Smooth muscle cell (in vitro differentiated cells): ENCODE measurements around the gene HABP2. TPM values are rescaled to one million over a fixed set of nuclear protein-coding genes. Genes with fewer than 3 reads are reported as not detected.
A peak's percentile ranks its signal among the peaks of the same experiment; 100 is the strongest.

Experiments used
- DNase-seq: peaks from one replicate; lab custom pipeline; 2025; ENCODE audit not compliant: unreplicated experiment; lab: John Stamatoyannopoulos, UW
- H2AFZ ChIP-seq: fragments of 200-600 bp; sonication (generic); 2 replicates; pipeline ENCODE4 v1.6.0; 2016; ENCODE audit warnings: antibody characterized with exemption, low read depth, mild to moderate bottlenecking
- H3F3A ChIP-seq: fragments of 200-600 bp; sonication (generic); 2 replicates; pipeline ENCODE4 v1.6.0; 2017; ENCODE audit warnings: antibody characterized with exemption, low read depth
- H3K27ac ChIP-seq: fragments of 200-600 bp; sonication (generic); 2 replicates; pipeline ENCODE4 v1.5.1; 2016; ENCODE audit warnings: low read depth, mild to moderate bottlenecking
- H3K27me3 ChIP-seq: fragments of 200-600 bp; sonication (generic); 2 replicates; pipeline ENCODE4 v1.6.1; 2016; ENCODE audit warnings: low read depth, mild to moderate bottlenecking
- H3K36me3 ChIP-seq: fragments of 200-600 bp; sonication (generic); 2 replicates; pipeline ENCODE4 v1.5.1; 2016; ENCODE audit warnings: low read depth
- H3K4me1 ChIP-seq: fragments of 200-600 bp; sonication (generic); 2 replicates; pipeline ENCODE4 v1.5.1; 2016; ENCODE audit warnings: low read depth
- H3K4me2 ChIP-seq: fragments of 200-600 bp; sonication (generic); 2 replicates; pipeline ENCODE4 v1.6.0; 2016; ENCODE audit warnings: mild to moderate bottlenecking
- H3K4me3 ChIP-seq: fragments of 200-600 bp; sonication (generic); 2 replicates; pipeline ENCODE4 v1.5.1; 2016; ENCODE audit warnings: mild to moderate bottlenecking
- H3K79me2 ChIP-seq: fragments of 200-600 bp; sonication (generic); 2 replicates; pipeline ENCODE4 v1.6.0; 2016; ENCODE audit warnings: low read depth, mild to moderate bottlenecking
- H3K9ac ChIP-seq: fragments of 200-600 bp; sonication (generic); 2 replicates; pipeline ENCODE4 v1.6.0; 2016; ENCODE audit warnings: low read depth
- H3K9me3 ChIP-seq: fragments of 200-600 bp; sonication (generic); replicated peaks from 2 replicates; pipeline ENCODE4 v1.5.1; 2016; ENCODE audit warnings: low read depth
- H4K20me1 ChIP-seq: fragments of 200-600 bp; sonication (generic); 2 replicates; pipeline ENCODE4 v1.6.0; 2016; ENCODE audit warnings: low read depth
- WGBS: methylation state at CpG from one replicate; pipeline ENCODE4 v1.1.7; 2016; ENCODE audit warnings: low lambda C conversion rate; 5-methylcytosine and 5-hydroxymethylcytosine counted together
- polyA plus RNA-seq: library from polyadenylated mRNA; unstranded; fragments of >200 nt; fragmentation: Nextera tagmentation; extraction: Ambion mirVana; gene quantifications from 2 replicates; pipeline ENCODE4 v1.2.1, GENCODE V29; 2016
- total RNA-seq: library from RNA; depleted of rRNA; stranded (reverse); fragments of >200 nt; gene quantifications from 2 replicates; pipeline ENCODE4 v1.2.3, GENCODE V29; 2014
- TF ChIP-seq, protein P1 (sequence below): fragments of 200-600 bp; sonication (generic); IDR thresholded peaks from 2 replicates; pipeline ENCODE4 v1.5.1; 2017; ENCODE audit warnings: borderline replicate concordance, mild to moderate bottlenecking, antibody characterized with exemption; ENCODE audit not compliant: insufficient read depth, poor library complexity, severe bottlenecking

HABP2 gene
- total and polyA plus RNA-seq, 2 experiments from 2014 or later, result 0.05 TPM; not detected in 1

DNA sequence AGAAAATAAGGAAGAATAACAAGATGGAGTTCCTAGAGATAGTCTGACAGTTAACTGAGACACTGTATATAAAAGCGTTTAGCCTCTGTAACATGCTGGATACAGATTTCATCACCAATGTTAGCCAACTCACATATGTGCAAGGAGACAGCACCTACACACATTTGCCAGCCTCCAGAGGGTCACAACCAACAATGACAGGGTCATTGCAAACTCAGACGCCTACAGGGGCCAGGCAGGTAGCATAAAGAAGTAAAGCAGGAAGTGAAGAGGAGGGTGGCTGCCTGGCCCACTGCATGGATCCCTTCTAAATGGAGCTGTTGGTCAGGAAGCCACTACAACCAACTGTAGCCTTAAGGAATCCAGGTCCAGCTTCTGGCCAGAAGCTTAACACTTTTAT, 60.6 kb downstream of the HABP2 start:
- Histone ChIP-seq H3K4me3 (no peak overlapping the region), H3K36me3 (no peaks in the 10 kb centered on the region), H3K9me3 (no peaks in the 10 kb centered on the region), H3K9ac (no peak overlapping the region), H3K4me1 (peaks cover 19% of the 10 kb centered on the region), H3K79me2 (no peaks in the 10 kb centered on the region), H3F3A (no peaks in the 10 kb centered on the region), H3K27me3 (peaks cover 46% of the 10 kb centered on the region), H3K4me2 (no peak overlapping the region), H2AFZ (no peak overlapping the region), H3K27ac (no peak overlapping the region), H4K20me1 (no peaks in the 10 kb centered on the region)
- TF ChIP-seq, protein P1, sequence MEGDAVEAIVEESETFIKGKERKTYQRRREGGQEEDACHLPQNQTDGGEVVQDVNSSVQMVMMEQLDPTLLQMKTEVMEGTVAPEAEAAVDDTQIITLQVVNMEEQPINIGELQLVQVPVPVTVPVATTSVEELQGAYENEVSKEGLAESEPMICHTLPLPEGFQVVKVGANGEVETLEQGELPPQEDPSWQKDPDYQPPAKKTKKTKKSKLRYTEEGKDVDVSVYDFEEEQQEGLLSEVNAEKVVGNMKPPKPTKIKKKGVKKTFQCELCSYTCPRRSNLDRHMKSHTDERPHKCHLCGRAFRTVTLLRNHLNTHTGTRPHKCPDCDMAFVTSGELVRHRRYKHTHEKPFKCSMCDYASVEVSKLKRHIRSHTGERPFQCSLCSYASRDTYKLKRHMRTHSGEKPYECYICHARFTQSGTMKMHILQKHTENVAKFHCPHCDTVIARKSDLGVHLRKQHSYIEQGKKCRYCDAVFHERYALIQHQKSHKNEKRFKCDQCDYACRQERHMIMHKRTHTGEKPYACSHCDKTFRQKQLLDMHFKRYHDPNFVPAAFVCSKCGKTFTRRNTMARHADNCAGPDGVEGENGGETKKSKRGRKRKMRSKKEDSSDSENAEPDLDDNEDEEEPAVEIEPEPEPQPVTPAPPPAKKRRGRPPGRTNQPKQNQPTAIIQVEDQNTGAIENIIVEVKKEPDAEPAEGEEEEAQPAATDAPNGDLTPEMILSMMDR, result no peak
- WGBS, result 90% methylated on average over 2 of the region's 2 CpGs
- DNase-seq, result no peak

DNA sequence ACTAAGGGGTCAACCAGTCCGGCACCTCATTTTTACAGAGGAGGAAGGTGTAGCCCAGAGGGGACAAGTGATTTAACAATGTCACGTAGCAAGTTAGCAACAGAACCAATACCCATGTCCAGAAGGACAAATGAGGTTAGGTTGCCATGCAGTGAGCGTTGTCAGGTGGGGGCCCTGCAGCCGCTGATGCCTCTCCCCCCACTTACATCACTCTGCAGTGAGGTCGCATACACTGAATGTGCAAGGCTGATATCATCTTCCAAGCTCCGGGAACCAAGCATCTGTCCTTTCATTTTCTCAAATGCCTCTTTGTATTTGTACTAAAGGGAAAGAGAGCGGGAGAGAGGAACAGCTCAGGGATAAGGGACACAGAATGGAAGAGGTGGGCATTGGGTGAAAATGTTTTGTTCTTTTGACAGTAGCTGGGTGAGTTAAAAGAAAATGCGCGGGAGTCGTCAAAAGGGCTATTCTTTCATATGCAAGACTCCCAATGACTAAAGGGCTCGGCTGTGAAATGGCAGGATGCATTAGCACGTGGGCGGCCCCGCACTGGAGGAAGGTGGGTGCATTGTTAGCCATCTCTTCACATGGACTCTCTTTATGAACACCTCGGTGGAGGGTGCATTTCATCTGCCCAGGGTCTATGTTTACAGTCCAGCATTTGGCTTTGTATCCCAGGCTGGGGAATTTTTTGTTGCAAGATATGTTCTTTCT, 61.3 kb downstream of the HABP2 start:
- no peak overlapping the region for H2AFZ ChIP-seq
- TF ChIP-seq, protein P1, result no peak
- peaks cover 19% of the 10 kb centered on the region for H3K4me1 ChIP-seq
- H3K27ac ChIP-seq, result no peak overlapping the region
- peaks cover 47% of the 10 kb centered on the region for H3K27me3 ChIP-seq
- DNase-seq, result no peak
- H3K4me2 ChIP-seq, result no peak overlapping the region
- H4K20me1 ChIP-seq, result no peaks in the 10 kb centered on the region
- 63% methylated on average over 15 of the region's 15 CpGs for WGBS
- H3K4me3 ChIP-seq, result no peak overlapping the region
- no peak overlapping the region for H3K9ac ChIP-seq
- no peaks in the 10 kb centered on the region for H3K9me3 ChIP-seq
- H3K36me3 ChIP-seq, result no peaks in the 10 kb centered on the region
- H3K79me2 ChIP-seq, result no peaks in the 10 kb centered on the region
- no peaks in the 10 kb centered on the region for H3F3A ChIP-seq

DNA sequence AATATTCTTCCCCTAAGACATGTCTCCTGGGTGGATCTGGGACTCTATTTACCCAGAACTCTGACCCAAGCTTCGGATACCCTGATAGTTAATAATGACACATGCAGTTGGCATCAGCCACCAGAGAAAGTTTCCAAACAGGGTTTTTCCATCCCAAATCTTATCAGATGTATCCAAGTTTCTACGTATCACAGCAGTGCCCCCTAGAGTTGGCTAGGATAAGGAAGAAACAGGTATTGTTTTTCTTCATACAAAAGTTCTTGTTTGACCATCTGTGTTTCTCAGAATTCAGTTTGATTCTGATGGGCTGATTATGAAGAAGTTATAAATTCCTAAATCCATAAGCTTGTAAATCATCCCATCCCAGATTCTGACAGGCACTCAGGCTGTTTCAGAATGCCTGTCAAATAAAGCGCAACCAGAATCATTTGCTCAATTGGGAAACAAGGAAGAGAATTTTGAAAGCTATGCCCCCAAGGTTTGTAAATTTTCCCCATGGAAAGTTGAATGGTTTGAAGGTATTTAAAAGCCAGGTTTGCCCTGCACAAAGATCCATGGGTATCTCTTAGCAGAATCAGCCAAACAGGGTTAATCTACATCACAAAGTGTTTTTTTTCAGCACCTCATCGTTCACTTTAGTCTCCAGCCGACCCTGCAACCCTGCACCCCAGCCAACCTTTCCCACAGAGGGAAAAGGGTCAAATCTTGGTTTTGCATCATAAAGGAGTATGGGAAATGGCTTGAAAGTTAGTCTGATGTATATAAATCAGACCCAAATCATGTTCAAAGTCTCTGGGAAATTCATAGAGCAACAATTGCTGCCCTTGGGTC, 63.6 kb downstream of the HABP2 start:
- Histone ChIP-seq H3F3A (no peaks in the 10 kb centered on the region), H2AFZ (no peak overlapping the region), H3K79me2 (no peaks in the 10 kb centered on the region), H4K20me1 (no peaks in the 10 kb centered on the region), H3K9ac (no peak overlapping the region), H3K4me2 (no peak overlapping the region), H3K4me3 (no peak overlapping the region), H3K27ac (no peak overlapping the region), H3K27me3 (peaks cover 56% of the 10 kb centered on the region), H3K4me1 (peaks cover 15% of the 10 kb centered on the region), H3K36me3 (no peaks in the 10 kb centered on the region), H3K9me3 (no peaks in the 10 kb centered on the region)
- no peak for DNase-seq
- 12% methylated on average over 5 of the region's 5 CpGs for WGBS
- TF ChIP-seq, protein P1, result peak; percentile 29
